T-helper 1 cell treated with Interleukin-12 subunit alpha and Interleukin-12 subunit beta and Interleukin-4 antibody, amounts not matched to agents 30 ng/mL and 1 ng/mL, for 36 hours (primary cell): Measurements from ENCODE around the gene EIF4B. TPM values are rescaled to one million over a fixed set of nuclear protein-coding genes. Genes with fewer than 3 reads are reported as not detected.

Experiments
- intact Hi-C: fragments of 100-400 bp; cut with micrococcal nuclease; formaldehyde crosslinking; loops from one replicate; pipeline ENCODE4 v1.15.1; 2024
- total RNA-seq: library from RNA; stranded (reverse); gene quantifications from 2 replicates; pipeline ENCODE4 v1.2.3, GENCODE V29; 2022

The EIF4B gene
- total RNA-seq, 1 donor from 2014 or later, result 374 TPM

GRCh38 chr12:53067993-53068770 is 61.9 kb downstream of the EIF4B start:
- intact Hi-C loops, result no loop called here

GRCh38 chr12:53068811-53069585 is 62.7 kb downstream of the EIF4B start:
- intact Hi-C loops, result no loop called here

GRCh38 chr12:53069621-53070410 is 63.6 kb downstream of the EIF4B start:
- intact Hi-C loops, result no loop called here

- intact Hi-C loops, result no loop called here
These were observed 64.7 kb downstream of the EIF4B start for GRCh38 chr12:53070877-53071492.

GRCh38 chr12:53071591-53072551 is 65.6 kb downstream of the EIF4B start:
- intact Hi-C loops, result loop anchor here (2.0 kb wide), 1 partner anchor 65 kb away; no protein-coding TSS in a partner anchor

- intact Hi-C loops, result loop anchor here (2.0 kb wide), 1 partner anchor 63 kb away; no protein-coding TSS in a partner anchor
These were observed 67.6 kb downstream of the EIF4B start for GRCh38 chr12:53073881-53074280.

- intact Hi-C loops, result no loop called here
These were observed 68.2 kb downstream of the EIF4B start for GRCh38 chr12:53074283-53074998.

GRCh38 chr12:53074999-53075370 is 68.7 kb downstream of the EIF4B start:
- intact Hi-C loops, result loop anchor here (5.0 kb wide), 1 partner anchor 367 kb away; the partner anchor contains the start of gene PRR13

- intact Hi-C loops, result loop anchor here (5.0 kb wide), 1 partner anchor 366 kb away; the partner anchor contains the start of gene PRR13
These were observed 70.2 kb downstream of the EIF4B start for GRCh38 chr12:53076461-53076860.

- intact Hi-C loops, result loop anchor here (5.0 kb wide), 1 partner anchor 365 kb away; the partner anchor contains the start of gene PRR13
These were observed 70.8 kb downstream of the EIF4B start for GRCh38 chr12:53077030-53077429.

GRCh38 chr12:53078425-53079225 is 72.4 kb downstream of the EIF4B start:
- intact Hi-C loops, result loop anchor here (1.0 to 5.0 kb wide), 9 partner anchors 12 to 649 kb away; partner anchors contain the start of genes AAAS, ATF7, CALCOCO1 and CSAD

GRCh38 chr12:53079226-53080117 is 73.2 kb downstream of the EIF4B start, which contains the start of gene SPRYD3:
Gene SPRYD3, minus strand, starts transcription at chr12:53079390. Its CDS starts 57 bp downstream, at chr12:53079333.
- intact Hi-C loops, result loop anchor here (1.0 to 5.0 kb wide), 8 partner anchors 13 to 547 kb away; partner anchors contain the start of genes AAAS, ATF7, CSAD and PRR13

GRCh38 chr12:53082637-53083175 is 76.5 kb downstream of the EIF4B start:
- intact Hi-C loops, result no loop called here

- intact Hi-C loops, result no loop called here
These were observed 80.1 kb downstream of the EIF4B start for GRCh38 chr12:53086361-53086760.

GRCh38 chr12:53090105-53090504 is 83.8 kb downstream of the EIF4B start:
- intact Hi-C loops, result no loop called here

- intact Hi-C loops, result no loop called here
These were observed 84.3 kb downstream of the EIF4B start for GRCh38 chr12:53090554-53090953.

GRCh38 chr12:53091756-53092155 is 85.5 kb downstream of the EIF4B start:
- intact Hi-C loops, result no loop called here
